Ovary (tissue), 3 donors: ENCODE data around the gene IL1RN.

ENCODE experiments used
- CTCF ChIP-seq, 3 donors: fragments of 450-650 bp in 2 of 3; fragments of 200-600 bp in 1 of 3; IDR thresholded peaks; one replicate each; pipeline versions ENCODE4 v1.5.1 to v1.8.0; 2016 to 2022; ENCODE audit warnings: antibody characterized with exemption in 3 of 3, mild to moderate bottlenecking in 1 of 3
- POLR2A ChIP-seq: fragments of 450-650 bp; IDR thresholded peaks from one replicate; pipeline ENCODE4 v1.6.1; 2017; ENCODE audit warnings: antibody characterized with exemption, mild to moderate bottlenecking, moderate library complexity
- donor health status: DM: no; HTN: no; CAD: no.

- TF ChIP-seq CTCF (IDR thresholded peaks at IDR 0.05) = no peak
- TF ChIP-seq POLR2A = no peak
Measured at GRCh38 chr2:113183264-113183663, 55.9 kb downstream of the IL1RN start.
